ENCODE measurements around the gene ECHDC3. TPM values are rescaled to one million over a fixed set of nuclear protein-coding genes. Genes with fewer than 3 reads are reported as not detected.

The ECHDC3 gene
- total and polyA plus RNA-seq, 2 of the 13 experiments (the other 11 are each of a cell fraction or from before 2014, with no cell fraction given): not detected

DNA sequence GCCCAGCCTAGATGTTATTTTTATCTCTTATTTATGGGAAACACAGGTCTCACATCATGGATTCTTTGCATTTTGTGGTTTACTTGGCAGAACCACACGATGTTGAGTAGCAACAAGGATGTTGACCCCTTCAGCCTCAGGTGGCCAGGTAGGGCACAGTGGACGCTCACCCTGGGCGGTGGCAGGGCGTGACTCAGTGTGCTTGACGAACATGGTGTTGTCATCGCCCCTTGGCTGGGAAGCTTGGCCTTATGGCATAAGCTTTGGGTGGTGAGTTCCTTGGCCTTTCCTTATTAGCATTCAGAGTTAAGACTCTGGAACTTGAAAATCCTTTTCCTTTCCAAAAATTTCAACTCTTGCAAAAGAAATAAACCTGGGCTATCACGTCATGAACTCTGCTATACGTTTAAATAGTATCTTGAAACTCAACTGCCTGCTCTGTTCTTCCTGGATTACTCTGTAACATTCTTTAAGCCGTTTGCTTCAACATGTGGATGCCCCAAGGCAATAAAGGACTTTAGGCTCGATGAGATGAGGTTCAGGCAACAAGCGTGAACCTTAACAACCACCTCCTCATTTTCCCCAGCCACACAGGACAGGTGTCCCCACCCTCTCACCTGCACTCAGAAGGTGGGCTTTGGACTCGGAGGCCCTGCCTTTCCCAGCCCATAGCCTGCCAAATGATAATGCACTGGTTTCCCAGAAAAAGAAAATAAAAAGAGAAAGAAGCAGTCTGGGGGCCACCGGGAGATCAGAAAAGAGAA is 22.5 kb upstream of the ECHDC3 start:
- Histone ChIP-seq H3K27me3 (ENCODE audit: control insufficient read depth in 1 of 2, insufficient read depth in 2 of 2, low read length in 2 of 2) (no peaks in the 10 kb centered on the region), H2AFZ (ENCODE audit: low read length) (no peak overlapping the region), H3K4me1 (ENCODE audit: insufficient read depth, low read length) (peaks cover 64% of the 10 kb centered on the region), H3K4me2 (ENCODE audit: low read depth, low read length) (no peak overlapping the region), H3K36me3 (replicated peaks in 1 of 2; ENCODE audit: control insufficient read depth in 1 of 2, insufficient read depth in 2 of 2, low read length in 2 of 2) (no peaks in the 10 kb centered on the region), H3K9ac (ENCODE audit: insufficient read depth, low read depth, low read length) (no peak overlapping the region), H3K27ac (ENCODE audit: extremely low read length, insufficient read depth, low read length) (no peak overlapping the region), H3K79me2 (ENCODE audit: insufficient read depth, low read length) (no peaks in the 10 kb centered on the region), H3K9me3 (ENCODE audit: low read length) (no peaks in the 10 kb centered on the region), H4K20me1 (ENCODE audit: insufficient read depth, low read length) (no peaks in the 10 kb centered on the region), H3K4me3 (replicated peaks in 1 of 3; ENCODE audit: insufficient read depth in 1 of 3, low read depth in 2 of 3, low read length in 3 of 3) (no peak overlapping the region)
- intact Hi-C loops (cut with micrococcal nuclease; ENCODE audit: unreplicated experiment) (no loop called here), in situ Hi-C loops (cut with HindIII; ENCODE audit: extremely low pct_ligation_motif_present, low pct_unique_long_range_greater_than_20kb) (loop anchor here (10.0 kb wide), 2 partner anchors 105 to 205 kb away; partner anchors contain the start of gene USP6NL)
- 79% methylated on average over 11 of the region's 13 CpGs for WGBS (ENCODE audit: low lambda C conversion rate)
- CTCF ChIA-PET (ENCODE audit: low intra/inter-chr PET ratio, low total read pairs): no interaction called here
- TF ChIP-seq, protein P1, sequence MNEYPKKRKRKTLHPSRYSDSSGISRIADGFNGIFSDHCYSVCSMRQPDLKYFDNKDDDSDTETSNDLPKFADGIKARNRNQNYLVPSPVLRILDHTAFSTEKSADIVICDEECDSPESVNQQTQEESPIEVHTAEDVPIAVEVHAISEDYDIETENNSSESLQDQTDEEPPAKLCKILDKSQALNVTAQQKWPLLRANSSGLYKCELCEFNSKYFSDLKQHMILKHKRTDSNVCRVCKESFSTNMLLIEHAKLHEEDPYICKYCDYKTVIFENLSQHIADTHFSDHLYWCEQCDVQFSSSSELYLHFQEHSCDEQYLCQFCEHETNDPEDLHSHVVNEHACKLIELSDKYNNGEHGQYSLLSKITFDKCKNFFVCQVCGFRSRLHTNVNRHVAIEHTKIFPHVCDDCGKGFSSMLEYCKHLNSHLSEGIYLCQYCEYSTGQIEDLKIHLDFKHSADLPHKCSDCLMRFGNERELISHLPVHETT (CRISPR knock-in tag; conservative IDR thresholded peaks at IDR 0.05): no peak
- no peak for TF ChIP-seq MAFK (conservative IDR thresholded peaks at IDR 0.05 in 1 of 2, IDR thresholded peaks at IDR 0.05 in 1 of 2; ENCODE audit: low read length in 2 of 2)
- no peak for TF ChIP-seq ONECUT2 (CRISPR knock-in tag; IDR thresholded peaks at IDR 0.05)
- no peak for TF ChIP-seq ZNF251 (CRISPR knock-in tag; IDR thresholded peaks at IDR 0.05)
- TF ChIP-seq, protein P2, sequence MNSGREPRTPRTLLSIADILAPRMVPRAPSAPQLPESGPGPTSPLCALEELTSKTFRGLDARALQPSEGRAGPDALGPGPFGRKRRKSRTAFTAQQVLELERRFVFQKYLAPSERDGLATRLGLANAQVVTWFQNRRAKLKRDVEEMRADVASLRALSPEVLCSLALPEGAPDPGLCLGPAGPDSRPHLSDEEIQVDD (CRISPR knock-in tag; IDR thresholded peaks at IDR 0.05; ENCODE audit: borderline replicate concordance): no peak
- POLR2A ChIA-PET: no interaction called here
- DNase-seq (ENCODE audit: low spot score) (no peak), ATAC-seq (no peak), FAIRE-seq (no peak)
- no TSS peak for BruUV-seq (replicated peaks)

DNA sequence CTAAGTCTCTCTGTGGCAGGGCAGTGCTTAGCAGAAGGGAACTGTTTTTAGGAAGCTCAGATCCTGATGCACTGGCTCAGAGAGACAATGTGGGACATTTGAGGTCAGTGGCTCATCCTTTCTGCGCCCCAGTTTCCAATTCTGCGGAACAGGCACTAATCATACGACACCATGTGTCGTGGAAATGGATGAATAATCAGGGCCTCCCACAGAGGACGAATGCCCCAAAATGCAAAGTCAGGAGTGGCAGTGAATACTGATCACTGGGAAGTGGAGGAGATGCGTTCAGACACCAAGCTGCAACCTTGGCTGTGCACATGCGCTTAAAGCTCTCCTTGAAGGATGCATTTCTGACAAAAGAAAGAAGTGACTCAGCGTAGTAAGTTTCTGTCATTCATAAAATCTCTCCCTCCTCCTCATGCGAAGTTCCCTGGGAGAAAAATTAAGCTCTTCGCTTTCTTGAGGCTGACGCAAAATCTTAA is 21.9 kb upstream of the ECHDC3 start:
- H3K9ac ChIP-seq (ENCODE audit: insufficient read depth, low read depth, low read length): no peak overlapping the region
- H3K4me3 ChIP-seq (replicated peaks in 1 of 3; ENCODE audit: insufficient read depth in 1 of 3, low read depth in 2 of 3, low read length in 3 of 3): no peak overlapping the region
- intact Hi-C loops (cut with micrococcal nuclease; ENCODE audit: unreplicated experiment): no loop called here
- no peak for FAIRE-seq
- POLR2A ChIA-PET: no interaction called here
- no peak overlapping the region for H3K4me2 ChIP-seq (ENCODE audit: low read depth, low read length)
- in situ Hi-C loops (cut with HindIII; ENCODE audit: extremely low pct_ligation_motif_present, low pct_unique_long_range_greater_than_20kb): loop anchor here (10.0 kb wide), 2 partner anchors 106 to 206 kb away; partner anchors contain the start of gene USP6NL
- H2AFZ ChIP-seq (ENCODE audit: low read length): no peak overlapping the region
- H3K27ac ChIP-seq (ENCODE audit: extremely low read length, insufficient read depth, low read length): no peak overlapping the region
- H3K4me1 ChIP-seq (ENCODE audit: insufficient read depth, low read length): peaks cover 64% of the 10 kb centered on the region
- no peaks in the 10 kb centered on the region for H4K20me1 ChIP-seq (ENCODE audit: insufficient read depth, low read length)
- WGBS (ENCODE audit: low lambda C conversion rate): 97% methylated on average over 11 of the region's 11 CpGs
- BruUV-seq (replicated peaks): no TSS peak
- no peaks in the 10 kb centered on the region for H3K79me2 ChIP-seq (ENCODE audit: insufficient read depth, low read length)
- H3K9me3 ChIP-seq (ENCODE audit: low read length): no peaks in the 10 kb centered on the region
- H3K27me3 ChIP-seq (ENCODE audit: control insufficient read depth in 1 of 2, insufficient read depth in 2 of 2, low read length in 2 of 2): no peaks in the 10 kb centered on the region
- ATAC-seq: no peak
- DNase-seq (ENCODE audit: low spot score): no peak
- H3K36me3 ChIP-seq (replicated peaks in 1 of 2; ENCODE audit: control insufficient read depth in 1 of 2, insufficient read depth in 2 of 2, low read length in 2 of 2): no peaks in the 10 kb centered on the region
- CTCF ChIA-PET (ENCODE audit: low intra/inter-chr PET ratio, low total read pairs): no interaction called here
- TF ChIP-seq ZNF776 (CRISPR knock-in tag; IDR thresholded peaks at IDR 0.05): no peak
- TF ChIP-seq MEIS1 (CRISPR knock-in tag; IDR thresholded peaks at IDR 0.05; ENCODE audit: borderline replicate concordance): no peak
- no peak for TF ChIP-seq ZNF598 (CRISPR knock-in tag; IDR thresholded peaks at IDR 0.05; ENCODE audit: borderline replicate concordance)
- no peak for TF ChIP-seq GABPB1 (CRISPR knock-in tag; IDR thresholded peaks at IDR 0.05)
- no peak for TF ChIP-seq HNRNPUL1 (IDR thresholded peaks at IDR 0.05; ENCODE audit: low read depth, low read length)
- no peak for TF ChIP-seq HNRNPL (IDR thresholded peaks at IDR 0.05; ENCODE audit: low read depth, low read length)
- TF ChIP-seq, protein P3, sequence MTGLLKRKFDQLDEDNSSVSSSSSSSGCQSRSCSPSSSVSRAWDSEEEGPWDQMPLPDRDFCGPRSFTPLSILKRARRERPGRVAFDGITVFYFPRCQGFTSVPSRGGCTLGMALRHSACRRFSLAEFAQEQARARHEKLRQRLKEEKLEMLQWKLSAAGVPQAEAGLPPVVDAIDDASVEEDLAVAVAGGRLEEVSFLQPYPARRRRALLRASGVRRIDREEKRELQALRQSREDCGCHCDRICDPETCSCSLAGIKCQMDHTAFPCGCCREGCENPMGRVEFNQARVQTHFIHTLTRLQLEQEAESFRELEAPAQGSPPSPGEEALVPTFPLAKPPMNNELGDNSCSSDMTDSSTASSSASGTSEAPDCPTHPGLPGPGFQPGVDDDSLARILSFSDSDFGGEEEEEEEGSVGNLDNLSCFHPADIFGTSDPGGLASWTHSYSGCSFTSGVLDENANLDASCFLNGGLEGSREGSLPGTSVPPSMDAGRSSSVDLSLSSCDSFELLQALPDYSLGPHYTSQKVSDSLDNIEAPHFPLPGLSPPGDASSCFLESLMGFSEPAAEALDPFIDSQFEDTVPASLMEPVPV (CRISPR knock-in tag; IDR thresholded peaks at IDR 0.05): no peak

Data from HepG2 (cell line).